IMR-90 (cell line): ENCODE data around the gene NDUFA9. TPM values are rescaled to one million over a fixed set of nuclear protein-coding genes. Genes with fewer than 3 reads are reported as not detected.

Source experiments
- ATAC-seq: fragments of 200-7000 bp; cut with Tn5 transposase; 2 replicates; pipeline ENCODE4 v1.9.1; 2020; ENCODE audit warnings: low read depth, mild to moderate bottlenecking, moderate library complexity
- BruUV-seq: library from RNA; stranded (reverse); fragments of 400-500 nt; replicated peaks from 2 replicates; lab custom pipeline; 2021; lab: Mats Ljungman, UMichigan
- CTCF ChIA-PET: fragments of 300-600 bp; formaldehyde crosslinking; extraction: SDS; loops from one replicate; lab custom pipeline; 2021; ENCODE audit warnings: antibody characterized with exemption; lab: Yijun Ruan, JAX
- POLR2A ChIA-PET: fragments of 300-600 bp; sonication (Branson Sonifier 250); formaldehyde crosslinking; loops from one replicate; lab custom pipeline; 2022; ENCODE audit warnings: antibody characterized with exemption; ENCODE audit not compliant: unreplicated experiment; lab: Charles Lee
- DNase-seq: peaks from one replicate; pipeline ENCODE4 v3.0.0; 2013
- H2AFZ ChIP-seq: replicated peaks from 2 replicates; pipeline ENCODE3; 2013; ENCODE audit warnings: low read length, mild to moderate bottlenecking; ENCODE audit not compliant: poor library complexity
- H2AK5ac ChIP-seq: 2 replicates; pipeline ENCODE4 v1.6.1; 2013; ENCODE audit warnings: low read depth, low read length, inconsistent platforms
- H2AK9ac ChIP-seq: replicated peaks from 2 replicates; pipeline ENCODE3; 2013; ENCODE audit warnings: mild to moderate bottlenecking, low read depth, low read length, moderate library complexity; ENCODE audit not compliant: poor library complexity
- H2BK120ac ChIP-seq: 2 replicates; pipeline ENCODE4 v1.6.1; 2013; ENCODE audit warnings: low read depth, low read length, inconsistent platforms
- H2BK15ac ChIP-seq: 3 replicates; pipeline ENCODE4 v1.6.1; 2013; ENCODE audit warnings: low read depth, low read length, inconsistent platforms
- H2BK20ac ChIP-seq: 2 replicates; pipeline ENCODE4 v1.6.1; 2013; ENCODE audit warnings: low read depth, mild to moderate bottlenecking, inconsistent platforms, low read length, moderate library complexity
- H2BK5ac ChIP-seq: 2 replicates; pipeline ENCODE4 v1.6.1; 2013; ENCODE audit warnings: mild to moderate bottlenecking, low read depth, low read length, inconsistent platforms; ENCODE audit not compliant: poor library complexity, severe bottlenecking
- H3K14ac ChIP-seq: replicated peaks from 2 replicates; pipeline ENCODE4 v1.6.1; 2013; ENCODE audit warnings: low read depth, low read length, inconsistent platforms
- H3K18ac ChIP-seq: 2 replicates; pipeline ENCODE4 v1.6.1; 2013; ENCODE audit warnings: low read depth, low read length, control low read depth
- H3K23ac ChIP-seq: 2 replicates; pipeline ENCODE4 v1.6.1; 2013; ENCODE audit warnings: low read depth, low read length, inconsistent platforms
- H3K27ac ChIP-seq: 2 replicates; pipeline ENCODE4 v1.5.1; 2013; ENCODE audit warnings: mild to moderate bottlenecking, control low read depth, low read length; ENCODE audit not compliant: insufficient read depth
- H3K27me3 ChIP-seq: 2 replicates; pipeline ENCODE4 v1.6.1; 2013; ENCODE audit warnings: low read length; ENCODE audit not compliant: control insufficient read depth, insufficient read depth
- H3K36me3 ChIP-seq: 2 replicates; pipeline ENCODE4 v1.6.1; 2013; ENCODE audit warnings: low read length, mixed read lengths; ENCODE audit not compliant: control insufficient read depth, insufficient read depth
- H3K4ac ChIP-seq: 2 replicates; pipeline ENCODE4 v1.6.1; 2013; ENCODE audit warnings: low read depth, low read length, inconsistent platforms
- H3K4me1 ChIP-seq: 2 replicates; pipeline ENCODE4 v1.6.1; 2013; ENCODE audit warnings: low read length, mixed read lengths; ENCODE audit not compliant: control insufficient read depth, insufficient read depth
- H3K4me2 ChIP-seq: 2 replicates; pipeline ENCODE4 v1.6.1; 2013; ENCODE audit warnings: low read depth, mild to moderate bottlenecking, control low read depth, low read length, moderate library complexity
- H3K4me3 ChIP-seq: 2 replicates; pipeline ENCODE4 v1.5.1; 2013; ENCODE audit warnings: low read depth, mild to moderate bottlenecking, control low read depth, low read length, moderate library complexity; ENCODE audit not compliant: insufficient read depth
- H3K56ac ChIP-seq: 2 replicates; pipeline ENCODE4 v1.6.1; 2013; ENCODE audit warnings: low read length, inconsistent platforms; ENCODE audit not compliant: insufficient read depth; ENCODE audit errors: extremely low read depth
- H3K79me1 ChIP-seq, 2 experiments: 2 replicates each; pipeline ENCODE4 v1.6.1; 2013; ENCODE audit warnings: low read length in 2 of 2, inconsistent platforms in 1 of 2, low read depth in 1 of 2
- H3K9ac ChIP-seq: 2 replicates; pipeline ENCODE4 v1.6.1; 2013; ENCODE audit warnings: low read depth, low read length, control low read depth
- H3K9me1 ChIP-seq: 2 replicates; pipeline ENCODE4 v1.6.1; 2013; ENCODE audit warnings: low read length, inconsistent platforms; ENCODE audit not compliant: insufficient read depth
- H3K9me3 ChIP-seq: 2 replicates; pipeline ENCODE4 v1.6.1; 2013; ENCODE audit warnings: low read length; ENCODE audit not compliant: control insufficient read depth, insufficient read depth
- H4K20me1 ChIP-seq: 2 replicates; pipeline ENCODE4 v1.6.1; 2013; ENCODE audit warnings: low read length, inconsistent platforms; ENCODE audit not compliant: insufficient read depth
- H4K5ac ChIP-seq: 2 replicates; pipeline ENCODE4 v1.6.1; 2013; ENCODE audit warnings: mild to moderate bottlenecking, low read depth, low read length, control low read depth
- H4K8ac ChIP-seq, 2 experiments: 2 replicates each; pipeline ENCODE4 v1.6.1; 2013; ENCODE audit warnings: low read depth in 2 of 2, low read length in 2 of 2, control low read depth in 1 of 2, inconsistent platforms in 1 of 2
- H4K91ac ChIP-seq: 2 replicates; pipeline ENCODE4 v1.6.1; 2013; ENCODE audit warnings: low read depth, low read length, inconsistent platforms; ENCODE audit not compliant: insufficient read depth
- BHLHE40 ChIP-seq: fragments of 150-350 bp; IDR thresholded peaks from 2 replicates; pipeline ENCODE4 v1.6.1; 2016; ENCODE audit warnings: mild to moderate bottlenecking, low read depth, low read length
- CEBPB ChIP-seq: IDR thresholded peaks from 2 replicates; pipeline ENCODE4 v1.6.1; 2012; ENCODE audit warnings: low read depth, low read length, improper control_type of control experiment
- CTCF ChIP-seq: conservative IDR thresholded peaks from 2 replicates; pipeline ENCODE4 v1.5.1; 2012; ENCODE audit warnings: mild to moderate bottlenecking, low read depth, low read length, improper control_type of control experiment
- ELK1 ChIP-seq: fragments of 150-350 bp; IDR thresholded peaks from 2 replicates; pipeline ENCODE4 v1.6.1; 2016; ENCODE audit warnings: low read depth, mild to moderate bottlenecking, low read length, moderate library complexity, borderline replicate concordance
- FOS ChIP-seq: fragments of 150-350 bp; IDR thresholded peaks from 2 replicates; pipeline ENCODE4 v1.6.1; 2016; ENCODE audit warnings: low read depth, low read length
- MAFK ChIP-seq: IDR thresholded peaks from 2 replicates; pipeline ENCODE4 v1.6.1; 2012; ENCODE audit warnings: low read depth, low read length, improper control_type of control experiment
- MAZ ChIP-seq: IDR thresholded peaks from 2 replicates; pipeline ENCODE4 v1.6.1; 2012; ENCODE audit warnings: low read depth, mild to moderate bottlenecking, low read length, improper control_type of control experiment, moderate library complexity, borderline replicate concordance
- MXI1 ChIP-seq: IDR thresholded peaks from 2 replicates; pipeline ENCODE4 v1.6.1; 2012; ENCODE audit warnings: low read depth, mild to moderate bottlenecking, low read length, moderate library complexity, borderline replicate concordance
- NFE2L2 ChIP-seq: fragments of 150-350 bp; IDR thresholded peaks from 2 replicates; pipeline ENCODE4 v1.6.1; 2016; ENCODE audit warnings: low read depth, mild to moderate bottlenecking, low read length
- POLR2A ChIP-seq: IDR thresholded peaks from 2 replicates; pipeline ENCODE4 v1.6.1; 2012; ENCODE audit warnings: mild to moderate bottlenecking, low read depth, low read length
- RAD21 ChIP-seq: IDR thresholded peaks from 2 replicates; pipeline ENCODE4 v1.6.1; 2012; ENCODE audit warnings: low read length, improper control_type of control experiment
- RFX5 ChIP-seq: IDR thresholded peaks from 2 replicates; pipeline ENCODE4 v1.8.0; 2012; ENCODE audit warnings: low read depth, mild to moderate bottlenecking, low read length, moderate library complexity
- SMC3 ChIP-seq: fragments of 150-350 bp; IDR thresholded peaks from 2 replicates; pipeline ENCODE4 v1.6.1; 2016; ENCODE audit warnings: low read depth, mild to moderate bottlenecking, antibody characterized with exemption, low read length, moderate library complexity
- USF2 ChIP-seq: fragments of 150-350 bp; IDR thresholded peaks from 2 replicates; pipeline ENCODE4 v1.6.1; 2017; ENCODE audit warnings: mild to moderate bottlenecking, antibody characterized with exemption, low read length, low read depth
- WGBS, 2 experiments: methylation state at CpG; one replicate each; pipeline versions ENCODE4 v1.1.5 to v1.1.7; 2013; ENCODE audit warnings: missing lambda C conversion rate in 2 of 2; ENCODE audit not compliant: insufficient read length in 1 of 2; ENCODE audit errors: extremely low coverage in 2 of 2; 5-methylcytosine and 5-hydroxymethylcytosine counted together
- dilution Hi-C: fragments of 300-500 bp; cut with HindIII; formaldehyde crosslinking; loops from one replicate; pipeline ENCODE4 v1.14.3; 2018; ENCODE audit warnings: low sequenced_read_pairs; ENCODE audit not compliant: unreplicated experiment
- in situ Hi-C: fragments of 300-500 bp; cut with MboI; formaldehyde crosslinking; loops from 3 replicates; pipeline ENCODE4 v1.14.3; 2019; ENCODE audit warnings: low sequenced_read_pairs, inconsistent platforms, mixed read lengths
- intact Hi-C: fragments of 100-400 bp; cut with micrococcal nuclease; formaldehyde crosslinking; loops from 2 replicates; pipeline ENCODE4 v1.10.0; 2022
- polyA plus RNA-seq, 3 experiments: library from polyadenylated mRNA; depleted of rRNA; stranded (reverse); fragments of >200 nt; gene quantifications; 2 replicates each; pipeline ENCODE4 v1.2.3, GENCODE V29; 2012; ENCODE audit warnings: low replicate concordance in 1 of 3
- total RNA-seq: library from RNA; depleted of rRNA; stranded (reverse); fragments of >200 nt; gene quantifications from 2 replicates; pipeline ENCODE4 v1.2.3, GENCODE V29; 2012

The NDUFA9 gene
- total and polyA plus RNA-seq, 2 of the 4 experiments (the other 2 are of a cell fraction) = 71.0 to 124 TPM

- H3K18ac ChIP-seq = no peak overlapping the region
Measured at GRCh38 chr12:4665236-4665635, 16.3 kb downstream of the NDUFA9 start.

More at GRCh38 chr12:4665236-4665635, 16.3 kb downstream of the NDUFA9 start:
- WGBS, 2 experiments = no CpG with 5 or more reads among the region's 3 CpGs
- Histone ChIP-seq H3K23ac (no peak overlapping the region), H2BK120ac (no peak overlapping the region), H3K4me2 (no peak overlapping the region), H3K9ac (no peak overlapping the region), H2AK9ac (no peak overlapping the region), H3K4me1 (peaks cover 3% of the 10 kb centered on the region), H3K4me3 (no peak overlapping the region), H3K14ac (no peak overlapping the region), H3K36me3 (peaks cover 27% of the 10 kb centered on the region), H4K5ac (no peak overlapping the region), H3K9me1 (peaks cover 5% of the 10 kb centered on the region; the same call in 1 of the 2 replicates), H3K79me1 (peaks cover 7% of the 10 kb centered on the region in 2 experiments; a peak in 3 of 4 replicates), H4K91ac (no peak overlapping the region), H3K56ac (no peak overlapping the region), H2BK20ac (no peak overlapping the region), H2BK15ac (no peak overlapping the region), H3K27me3 (no peaks in the 10 kb centered on the region), H3K27ac (no peak overlapping the region), H2BK5ac (no peak overlapping the region), H3K9me3 (no peaks in the 10 kb centered on the region), H4K8ac (no peak overlapping the region), H4K20me1 (no peaks in the 10 kb centered on the region), H3K4ac (no peak overlapping the region), H2AK5ac (no peak overlapping the region), H2AFZ (no peak overlapping the region)
- ATAC-seq (no peak), DNase-seq (peak; percentile 8)
- CTCF ChIA-PET = no interaction called here
- POLR2A ChIA-PET = no interaction called here
- BruUV-seq = no TSS peak
- TF ChIP-seq USF2 = no peak
- no peak for TF ChIP-seq RAD21
- TF ChIP-seq POLR2A = no peak
- no peak for TF ChIP-seq MXI1
- no peak for TF ChIP-seq SMC3
- no peak for TF ChIP-seq RFX5
- no peak for TF ChIP-seq CEBPB
- TF ChIP-seq CTCF = no peak
- no peak for TF ChIP-seq ELK1
- TF ChIP-seq MAFK = no peak
- no peak for TF ChIP-seq MAZ
- TF ChIP-seq NFE2L2 = no peak
- TF ChIP-seq FOS = no peak
- TF ChIP-seq BHLHE40 = no peak
- intact Hi-C loops = no loop called here
- in situ Hi-C loops = no loop called here
- dilution Hi-C loops = no loop called here
